ENCODE data around the gene TRIM52. TPM values are rescaled to one million over a fixed set of nuclear protein-coding genes. Genes with fewer than 3 reads are reported as not detected.

TRIM52 gene
- total and polyA plus RNA-seq, 9 of the 15 experiments (the other 6 are each of a cell fraction or from before 2014, with no cell fraction given) = 3.3 to 21.9 (median 13.5) TPM

DNA sequence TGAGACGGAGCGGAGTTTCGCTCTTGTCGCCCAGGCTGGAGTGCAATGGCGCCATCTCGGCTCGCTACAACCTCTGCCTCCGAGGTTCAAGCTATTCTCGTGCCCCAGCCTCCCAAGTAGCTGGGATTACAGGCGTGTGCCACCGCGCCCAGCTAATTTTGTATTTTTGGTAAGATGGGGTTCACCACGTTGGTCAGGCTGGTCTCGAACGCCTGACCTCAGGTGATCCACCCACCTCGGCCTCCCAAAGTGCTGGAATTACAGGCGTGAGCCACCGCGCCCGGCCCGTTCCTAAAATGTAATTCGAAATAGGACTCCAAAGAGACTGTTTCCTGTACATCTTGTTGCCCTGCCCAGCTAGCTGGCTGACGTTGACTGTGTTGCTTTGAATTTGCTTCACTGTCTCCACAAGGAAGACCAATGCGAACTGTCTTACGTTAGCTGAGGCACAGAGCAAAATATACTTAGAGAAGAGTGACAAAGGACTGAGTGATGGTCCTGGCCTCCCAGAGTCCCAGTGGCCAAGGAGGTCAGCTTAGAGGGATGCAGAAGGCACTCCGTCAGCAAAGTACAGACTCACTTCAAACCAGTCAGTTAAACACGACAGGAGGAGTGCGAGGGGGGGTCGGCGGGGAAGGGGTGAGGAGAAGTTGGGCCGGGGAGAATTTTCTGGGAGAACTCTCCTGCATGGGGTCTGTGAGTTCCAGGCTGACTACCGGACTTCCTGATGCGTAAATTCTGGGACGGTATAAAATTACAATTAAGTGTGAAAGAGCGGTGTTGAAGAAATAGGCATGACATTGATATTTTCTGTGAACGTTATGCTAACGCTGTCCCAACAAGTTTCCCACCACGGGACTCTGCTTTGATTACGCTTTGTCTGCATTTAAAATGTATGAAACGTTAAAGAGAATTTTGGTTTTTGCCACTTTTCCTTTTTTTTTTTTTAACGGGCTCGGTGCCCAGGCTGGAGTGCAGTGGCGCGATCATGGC, 44.6 kb downstream of the TRIM52 start (continued):
- TF ChIP-seq ARID4B (CRISPR knock-in tag; IDR thresholded peaks at IDR 0.05) (no peak), TFAM (CRISPR knock-in tag; conservative IDR thresholded peaks at IDR 0.05) (no peak), ZBED1 (IDR thresholded peaks at IDR 0.05) (no peak), ZNF586 (CRISPR knock-in tag; conservative IDR thresholded peaks at IDR 0.05) (no peak), FOXJ3 (CRISPR knock-in tag; IDR thresholded peaks at IDR 0.05) (no peak), MAFF (IDR thresholded peaks at IDR 0.05; ENCODE audit: low read length) (no peak), TFAP4 (CRISPR knock-in tag; IDR thresholded peaks at IDR 0.05; ENCODE audit: borderline replicate concordance) (peak; percentile 69; the same call in 1 of the 2 replicates), CBX8 (IDR thresholded peaks at IDR 0.05; ENCODE audit: borderline replicate concordance, extremely low read depth, low read depth, low read length, poor library complexity, severe bottlenecking) (no peak), TEAD4 (IDR thresholded peaks at IDR 0.05; ENCODE audit: low read length) (no peak), TEAD4 (CRISPR knock-in tag; IDR thresholded peaks at IDR 0.05; ENCODE audit: borderline replicate concordance) (no peak), SETDB1 (IDR thresholded peaks at IDR 0.05; ENCODE audit: low read length) (no peak), PTBP1 (IDR thresholded peaks at IDR 0.05; ENCODE audit: low read depth, low read length) (no peak), KLF16 (IDR thresholded peaks at IDR 0.05) (no peak), MEIS2 (IDR thresholded peaks at IDR 0.05; ENCODE audit: partially characterized antibody) (peak; percentile 48)
- TF ChIP-seq, protein P1, sequence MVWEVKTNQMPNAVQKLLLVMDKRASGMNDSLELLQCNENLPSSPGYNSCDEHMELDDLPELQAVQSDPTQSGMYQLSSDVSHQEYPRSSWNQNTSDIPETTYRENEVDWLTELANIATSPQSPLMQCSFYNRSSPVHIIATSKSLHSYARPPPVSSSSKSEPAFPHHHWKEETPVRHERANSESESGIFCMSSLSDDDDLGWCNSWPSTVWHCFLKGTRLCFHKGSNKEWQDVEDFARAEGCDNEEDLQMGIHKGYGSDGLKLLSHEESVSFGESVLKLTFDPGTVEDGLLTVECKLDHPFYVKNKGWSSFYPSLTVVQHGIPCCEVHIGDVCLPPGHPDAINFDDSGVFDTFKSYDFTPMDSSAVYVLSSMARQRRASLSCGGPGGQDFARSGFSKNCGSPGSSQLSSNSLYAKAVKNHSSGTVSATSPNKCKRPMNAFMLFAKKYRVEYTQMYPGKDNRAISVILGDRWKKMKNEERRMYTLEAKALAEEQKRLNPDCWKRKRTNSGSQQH (CRISPR knock-in tag; IDR thresholded peaks at IDR 0.05) = no peak
- TF ChIP-seq, protein P2, sequence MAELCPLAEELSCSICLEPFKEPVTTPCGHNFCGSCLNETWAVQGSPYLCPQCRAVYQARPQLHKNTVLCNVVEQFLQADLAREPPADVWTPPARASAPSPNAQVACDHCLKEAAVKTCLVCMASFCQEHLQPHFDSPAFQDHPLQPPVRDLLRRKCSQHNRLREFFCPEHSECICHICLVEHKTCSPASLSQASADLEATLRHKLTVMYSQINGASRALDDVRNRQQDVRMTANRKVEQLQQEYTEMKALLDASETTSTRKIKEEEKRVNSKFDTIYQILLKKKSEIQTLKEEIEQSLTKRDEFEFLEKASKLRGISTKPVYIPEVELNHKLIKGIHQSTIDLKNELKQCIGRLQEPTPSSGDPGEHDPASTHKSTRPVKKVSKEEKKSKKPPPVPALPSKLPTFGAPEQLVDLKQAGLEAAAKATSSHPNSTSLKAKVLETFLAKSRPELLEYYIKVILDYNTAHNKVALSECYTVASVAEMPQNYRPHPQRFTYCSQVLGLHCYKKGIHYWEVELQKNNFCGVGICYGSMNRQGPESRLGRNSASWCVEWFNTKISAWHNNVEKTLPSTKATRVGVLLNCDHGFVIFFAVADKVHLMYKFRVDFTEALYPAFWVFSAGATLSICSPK (IDR thresholded peaks at IDR 0.05; ENCODE audit: borderline replicate concordance) = no peak
- TF ChIP-seq, protein P3, sequence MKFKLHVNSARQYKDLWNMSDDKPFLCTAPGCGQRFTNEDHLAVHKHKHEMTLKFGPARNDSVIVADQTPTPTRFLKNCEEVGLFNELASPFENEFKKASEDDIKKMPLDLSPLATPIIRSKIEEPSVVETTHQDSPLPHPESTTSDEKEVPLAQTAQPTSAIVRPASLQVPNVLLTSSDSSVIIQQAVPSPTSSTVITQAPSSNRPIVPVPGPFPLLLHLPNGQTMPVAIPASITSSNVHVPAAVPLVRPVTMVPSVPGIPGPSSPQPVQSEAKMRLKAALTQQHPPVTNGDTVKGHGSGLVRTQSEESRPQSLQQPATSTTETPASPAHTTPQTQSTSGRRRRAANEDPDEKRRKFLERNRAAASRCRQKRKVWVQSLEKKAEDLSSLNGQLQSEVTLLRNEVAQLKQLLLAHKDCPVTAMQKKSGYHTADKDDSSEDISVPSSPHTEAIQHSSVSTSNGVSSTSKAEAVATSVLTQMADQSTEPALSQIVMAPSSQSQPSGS (CRISPR knock-in tag; IDR thresholded peaks at IDR 0.05) = no peak
